NCI-H446 (cell line): Measurements from ENCODE around the gene SOWAHB.
"Not testable (repeated sequence)": the region's sequence is repeated elsewhere in the genome, so short reads cannot be mapped to it uniquely, and the experiment has no call there.

Experiments used
- DNase-seq, 2 experiments: peaks; one replicate each; lab custom pipeline; 2025; lab: John Stamatoyannopoulos, UW

The SOWAHB gene

GRCh38 chr4:76894537-76895255, 3.2 kb downstream of the SOWAHB start:
- DNase-seq: peak; percentile 43 to 85

- no peak for DNase-seq
Observed at GRCh38 chr4:76892601-76893000, 5.3 kb downstream of the SOWAHB start.

GRCh38 chr4:76892001-76892400, 5.9 kb downstream of the SOWAHB start:
- no peak for DNase-seq

- DNase-seq: no peak
Observed at GRCh38 chr4:76886848-76887441, 11.0 kb downstream of the SOWAHB start.

- DNase-seq: no peak
Observed at GRCh38 chr4:76886214-76886613, 11.7 kb downstream of the SOWAHB start.

- DNase-seq: no peak
Observed at GRCh38 chr4:76883147-76883546, 14.8 kb downstream of the SOWAHB start.

GRCh38 chr4:76882630-76883029, 15.3 kb downstream of the SOWAHB start:
- DNase-seq: no peak

- no peak for DNase-seq
Observed at GRCh38 chr4:76881375-76881774, 16.6 kb downstream of the SOWAHB start.

- DNase-seq: no peak
Observed at GRCh38 chr4:76879731-76880364, 18.1 kb downstream of the SOWAHB start.

- DNase-seq: peak; percentile 19 to 50
Observed at GRCh38 chr4:76878641-76879165, 19.2 kb downstream of the SOWAHB start.

GRCh38 chr4:76874176-76874575, 23.8 kb downstream of the SOWAHB start:
- no peak for DNase-seq

GRCh38 chr4:76873495-76873894, 24.4 kb downstream of the SOWAHB start:
- no peak for DNase-seq

- no peak for DNase-seq
Observed at GRCh38 chr4:76872556-76872955, 25.4 kb downstream of the SOWAHB start.

- not testable (repeated sequence) for DNase-seq
Observed at GRCh38 chr4:76868780-76869179, 29.2 kb downstream of the SOWAHB start.

GRCh38 chr4:76867880-76868655, 29.9 kb downstream of the SOWAHB start:
- DNase-seq: no peak

- DNase-seq: no peak
Observed at GRCh38 chr4:76867377-76867776, 30.6 kb downstream of the SOWAHB start.

GRCh38 chr4:76866641-76867040, 31.3 kb downstream of the SOWAHB start:
- no peak for DNase-seq

GRCh38 chr4:76858319-76858718, 39.6 kb downstream of the SOWAHB start:
- DNase-seq: no peak

GRCh38 chr4:76857074-76857409, 40.9 kb downstream of the SOWAHB start:
- DNase-seq: no peak

- no peak for DNase-seq
Observed at GRCh38 chr4:76856243-76857073, 41.5 kb downstream of the SOWAHB start.

GRCh38 chr4:76854858-76855257, 43.1 kb downstream of the SOWAHB start:
- no peak for DNase-seq

- no peak for DNase-seq
Observed at GRCh38 chr4:76851375-76851774, 46.6 kb downstream of the SOWAHB start.
